DMS 273 (cell line): ENCODE results near the gene NPM1.

Experiments used
- DNase-seq: peaks from one replicate; lab custom pipeline; 2025; ENCODE audit not compliant: unreplicated experiment; lab: John Stamatoyannopoulos, UW

Gene NPM1

DNA sequence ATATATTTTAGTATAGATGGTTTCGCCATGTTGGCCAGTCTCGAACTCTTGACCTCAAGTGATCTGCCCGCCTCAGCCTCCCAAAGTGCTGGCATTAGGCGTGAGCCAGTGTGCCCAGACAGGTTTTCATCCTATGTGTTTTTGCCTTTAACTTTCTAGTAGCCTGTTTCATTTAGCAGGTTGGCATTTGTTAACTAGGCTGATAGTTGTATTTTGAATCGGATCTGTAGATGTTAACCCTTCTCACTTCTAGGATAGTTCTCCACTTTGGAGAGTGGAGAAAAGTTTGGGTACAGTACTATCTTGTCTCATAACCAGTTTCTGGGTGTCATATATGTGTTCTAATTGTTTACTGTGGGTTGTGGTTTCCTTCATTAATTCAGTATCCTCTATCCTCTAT lies 24.5 kb downstream of the NPM1 start:
- DNase-seq = peak; percentile 25

DNA sequence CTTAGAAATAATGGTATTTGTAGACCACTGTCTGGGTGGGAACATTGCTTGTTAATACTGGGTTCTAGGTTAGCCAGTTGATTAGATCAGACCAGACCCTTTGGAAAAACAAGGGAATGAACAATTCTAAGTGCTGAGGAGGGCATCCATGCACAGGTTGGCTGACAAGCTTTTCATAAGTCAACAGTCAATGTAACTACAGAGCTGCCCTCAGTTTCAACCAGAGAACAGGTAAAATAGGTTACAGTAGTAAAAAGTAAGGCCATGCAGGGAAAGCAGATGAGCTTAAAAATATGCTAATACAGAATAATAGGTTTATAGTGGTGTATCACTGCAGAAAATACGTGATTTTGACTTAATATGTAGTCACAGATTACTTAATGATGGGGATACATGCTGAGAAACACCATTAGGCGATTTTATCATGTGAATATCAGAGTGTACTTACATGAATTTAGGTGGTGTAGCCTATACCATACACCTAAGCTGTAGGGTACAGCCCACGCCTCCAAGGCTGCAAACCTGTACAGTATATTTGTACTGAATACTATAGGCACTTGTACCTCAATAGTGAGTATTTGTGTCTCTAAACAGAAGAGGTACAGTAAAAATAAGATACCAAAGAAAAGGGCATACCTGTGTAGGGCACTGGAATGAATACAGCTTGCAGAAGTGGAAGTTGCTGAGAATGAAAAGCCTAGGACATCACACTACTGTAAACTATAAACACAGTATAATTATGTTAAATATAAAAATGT lies 25.7 kb downstream of the NPM1 start:
- DNase-seq = peak; percentile 53

DNA sequence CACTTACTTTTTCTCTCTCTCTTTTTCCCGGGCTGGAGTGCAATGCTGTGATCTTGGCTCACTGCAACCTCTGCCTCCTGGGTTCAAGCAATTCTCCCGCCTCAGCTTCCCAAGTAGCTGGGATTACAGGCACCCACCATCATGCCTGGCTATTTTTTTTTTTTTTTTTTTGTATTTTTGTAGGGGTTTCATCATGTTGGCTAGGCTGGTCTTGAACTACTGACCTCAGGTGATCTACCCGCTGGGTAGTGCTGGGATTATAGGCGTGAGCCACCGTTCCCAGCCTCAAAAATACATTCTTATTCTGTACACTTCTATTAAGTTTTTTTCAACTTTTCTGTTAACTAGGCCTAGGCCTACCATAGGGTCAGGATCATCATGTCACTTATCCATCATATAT lies 26.3 kb downstream of the NPM1 start:
- peak; percentile 57 for DNase-seq

DNA sequence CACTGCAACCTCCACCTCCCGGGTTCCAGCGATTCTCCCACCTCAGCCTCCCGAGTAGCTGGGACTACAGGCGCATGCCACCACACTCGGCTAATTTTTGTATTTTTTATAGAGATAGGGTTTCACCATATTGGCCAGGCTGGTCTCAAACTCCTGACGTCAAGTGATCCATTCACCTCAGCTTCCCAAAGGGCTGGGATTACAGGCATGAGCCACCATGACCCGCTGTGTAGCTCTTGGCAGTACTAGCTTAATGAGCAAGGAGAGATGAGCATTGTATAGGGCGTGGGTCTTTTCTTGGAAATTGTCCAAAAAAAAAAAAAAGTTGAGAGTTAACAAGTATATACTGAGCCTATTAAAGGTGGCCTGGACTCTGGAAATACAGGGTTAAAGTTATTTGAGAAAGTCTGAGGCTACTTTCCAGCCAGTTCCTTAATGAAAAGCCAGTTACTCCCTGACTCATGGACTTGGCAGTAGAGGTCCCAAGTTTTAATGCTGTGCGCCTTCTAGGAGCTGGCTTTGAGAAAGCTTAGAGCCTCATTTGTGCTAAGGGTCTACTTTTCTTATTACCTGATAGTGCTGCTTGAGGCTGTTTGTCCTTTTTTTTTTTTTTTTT lies 27.6 kb downstream of the NPM1 start:
- peak; percentile 77 for DNase-seq

DNA sequence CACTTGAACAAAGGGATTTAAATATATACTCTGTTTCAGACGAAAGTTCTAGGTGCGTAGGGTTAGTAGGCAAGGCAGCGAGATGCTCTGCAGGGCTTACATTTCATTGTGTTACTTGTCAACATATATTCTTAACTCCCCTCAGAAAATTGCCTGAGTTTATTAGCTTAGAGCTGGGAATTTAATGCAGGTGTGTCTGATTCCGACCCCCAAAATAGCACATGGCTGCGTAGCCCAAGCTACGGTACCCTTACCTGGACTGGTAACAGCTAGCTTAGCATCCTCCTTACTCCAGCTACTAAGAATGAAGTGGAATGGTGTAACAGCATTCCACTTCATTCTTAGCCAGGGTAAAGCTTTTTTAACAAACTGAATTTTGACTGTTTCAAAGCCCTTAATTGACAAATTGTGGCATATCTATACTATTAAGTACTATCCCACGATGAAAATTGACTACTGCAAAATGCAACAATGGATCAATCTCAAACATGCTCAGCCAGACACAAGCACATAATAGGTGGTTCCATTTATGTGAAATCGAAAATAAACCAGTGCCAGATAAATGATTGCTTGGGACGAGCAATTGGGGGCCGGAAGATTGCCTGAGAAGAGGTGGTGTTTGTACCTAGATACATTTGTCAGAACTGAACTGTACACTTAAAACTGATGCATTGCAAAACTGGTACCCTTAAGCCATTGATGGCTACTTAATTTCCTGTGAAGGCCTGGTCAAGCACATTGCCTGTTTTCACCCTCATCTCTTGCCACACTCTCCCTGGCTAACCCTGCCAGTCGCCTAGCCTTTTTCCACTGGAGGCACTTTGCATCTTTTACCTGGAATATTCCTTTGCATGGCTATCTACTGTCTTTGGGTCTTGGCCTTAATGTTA lies 28.8 kb downstream of the NPM1 start:
- DNase-seq = peak; percentile 44

DNA sequence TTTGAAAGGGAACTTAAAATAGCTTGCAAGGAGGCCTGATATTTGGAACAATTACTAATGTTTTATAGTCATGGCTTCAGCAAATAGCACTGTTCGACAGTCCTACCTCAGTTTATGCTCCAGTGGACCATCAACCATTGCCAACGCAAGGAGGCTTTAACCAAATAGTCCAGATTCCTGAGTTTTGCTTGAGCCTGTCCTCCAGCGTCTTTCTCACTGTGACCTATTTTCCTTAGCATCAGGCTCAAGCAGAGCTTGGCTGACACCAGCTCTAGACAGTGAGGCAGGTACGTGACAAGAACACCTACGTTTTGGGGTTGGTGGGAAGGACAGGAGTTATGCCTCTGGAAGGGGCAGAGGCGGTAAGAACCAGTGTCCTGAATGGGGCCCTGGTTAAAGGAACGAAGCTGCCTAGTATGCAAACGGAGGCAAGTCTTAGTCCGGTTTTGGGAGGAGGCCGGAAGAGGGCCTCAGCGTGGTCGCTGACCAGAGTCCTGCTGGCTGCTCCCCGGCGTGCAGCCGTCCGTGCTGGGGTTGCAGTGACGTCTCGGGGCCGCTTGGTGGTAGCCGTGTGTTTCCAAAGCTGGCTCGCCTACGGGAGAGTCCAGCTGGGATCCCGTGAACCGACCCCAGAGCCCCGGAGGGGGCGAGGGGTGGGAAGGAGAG lies 30.8 kb downstream of the NPM1 start:
- DNase-seq = peak; percentile 87

DNA sequence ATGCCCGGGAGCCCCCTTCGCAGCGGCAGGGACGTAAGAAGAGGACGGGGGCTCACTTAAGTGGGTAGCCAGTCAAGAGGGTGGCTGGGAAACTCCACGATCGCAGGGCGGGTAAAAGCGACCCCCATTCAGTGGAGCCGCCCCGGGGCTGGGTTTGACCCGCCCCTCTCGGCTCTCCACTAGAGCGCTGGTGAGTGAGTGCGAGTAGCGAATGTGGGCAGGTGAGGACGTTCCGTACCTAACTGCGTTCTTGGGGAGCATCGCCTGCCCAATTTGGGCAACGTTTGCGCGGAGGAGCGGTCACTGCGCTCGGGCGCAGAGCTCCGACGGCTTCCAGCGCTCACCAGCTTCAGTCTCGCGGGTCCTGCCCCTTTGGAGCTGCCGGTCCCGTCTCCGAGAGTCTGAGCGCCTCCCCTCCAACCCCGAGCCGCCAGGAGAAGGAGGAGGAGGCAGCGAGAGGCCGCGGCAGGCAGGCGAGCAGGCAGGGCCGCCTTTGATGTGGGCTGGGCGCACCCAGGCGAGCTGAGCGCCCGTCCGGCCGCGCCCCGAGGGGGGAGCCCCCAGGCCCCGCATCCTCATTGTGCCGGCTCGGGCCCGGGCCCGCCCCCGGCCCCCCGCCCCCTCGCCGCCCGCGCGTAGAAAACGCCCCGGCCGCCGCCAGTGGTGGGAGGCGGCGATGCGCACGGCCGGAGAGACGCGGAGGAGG lies 31.5 kb downstream of the NPM1 start, which contains the start of gene FGF18:
Gene FGF18 (plus strand): TSS at position 666 of the 706 bp plus-strand sequence. CDS start 553 bp downstream, outside the sequence.
- DNase-seq = peak; percentile 87

DNA sequence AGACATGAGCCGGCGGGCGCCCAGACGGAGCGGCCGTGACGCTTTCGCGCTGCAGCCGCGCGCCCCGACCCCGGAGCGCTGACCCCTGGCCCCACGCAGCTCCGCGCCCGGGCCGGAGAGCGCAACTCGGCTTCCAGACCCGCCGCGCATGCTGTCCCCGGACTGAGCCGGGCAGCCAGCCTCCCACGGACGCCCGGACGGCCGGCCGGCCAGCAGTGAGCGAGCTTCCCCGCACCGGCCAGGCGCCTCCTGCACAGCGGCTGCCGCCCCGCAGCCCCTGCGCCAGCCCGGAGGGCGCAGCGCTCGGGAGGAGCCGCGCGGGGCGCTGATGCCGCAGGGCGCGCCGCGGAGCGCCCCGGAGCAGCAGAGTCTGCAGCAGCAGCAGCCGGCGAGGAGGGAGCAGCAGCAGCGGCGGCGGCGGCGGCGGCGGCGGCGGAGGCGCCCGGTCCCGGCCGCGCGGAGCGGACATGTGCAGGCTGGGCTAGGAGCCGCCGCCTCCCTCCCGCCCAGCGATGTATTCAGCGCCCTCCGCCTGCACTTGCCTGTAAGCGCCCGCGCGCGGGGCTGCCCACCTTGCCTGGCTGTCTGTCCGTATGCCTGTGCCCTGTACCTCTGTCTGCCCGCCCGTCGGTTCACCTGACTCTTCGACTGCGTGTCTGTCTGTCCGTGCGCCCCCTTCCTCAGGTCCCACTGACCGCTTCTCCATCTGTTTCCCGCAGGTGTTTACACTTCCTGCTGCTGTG lies 32.2 kb downstream of the NPM1 start:
- peak; percentile 81 for DNase-seq

DNA sequence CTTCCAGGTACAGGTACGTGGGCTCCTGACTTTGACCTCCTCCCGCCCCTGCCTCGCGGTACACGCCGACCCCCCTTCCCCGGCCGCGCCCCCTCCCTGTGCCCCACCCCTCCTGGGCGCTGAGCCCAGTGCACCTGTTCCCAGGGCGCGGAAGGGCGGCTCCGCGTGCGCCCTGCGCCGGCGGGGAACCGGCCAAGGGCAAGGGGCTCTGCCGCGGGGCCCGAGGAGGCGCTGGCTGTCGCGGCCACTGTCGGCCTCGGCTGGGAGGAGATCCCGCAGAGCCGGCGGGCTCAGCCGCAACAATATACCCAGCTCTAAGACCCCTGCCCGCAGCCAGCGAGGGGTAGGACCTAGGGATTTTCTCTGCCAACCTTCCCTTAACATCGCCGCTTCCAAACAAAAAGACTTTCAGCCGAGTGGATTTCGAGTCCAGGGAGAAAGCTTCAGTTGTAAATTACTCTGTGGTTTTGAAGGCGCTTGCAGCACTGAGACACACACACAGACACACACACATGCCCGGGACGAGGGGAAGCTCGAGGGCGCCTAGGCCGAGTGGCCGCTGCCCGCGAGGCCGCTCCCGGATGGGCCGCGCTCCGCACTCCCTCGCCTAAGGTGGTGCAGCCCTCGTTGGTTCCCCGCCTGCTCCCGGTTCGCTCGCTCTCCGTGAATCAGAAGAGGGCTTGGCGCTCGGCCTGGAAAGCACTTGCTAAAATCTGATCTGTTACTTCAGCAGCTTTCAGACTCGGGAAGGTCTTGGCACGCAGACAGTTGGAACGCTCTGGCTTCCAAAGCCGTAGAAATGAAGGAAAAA lies 33.0 kb downstream of the NPM1 start:
- peak; percentile 89 for DNase-seq

DNA sequence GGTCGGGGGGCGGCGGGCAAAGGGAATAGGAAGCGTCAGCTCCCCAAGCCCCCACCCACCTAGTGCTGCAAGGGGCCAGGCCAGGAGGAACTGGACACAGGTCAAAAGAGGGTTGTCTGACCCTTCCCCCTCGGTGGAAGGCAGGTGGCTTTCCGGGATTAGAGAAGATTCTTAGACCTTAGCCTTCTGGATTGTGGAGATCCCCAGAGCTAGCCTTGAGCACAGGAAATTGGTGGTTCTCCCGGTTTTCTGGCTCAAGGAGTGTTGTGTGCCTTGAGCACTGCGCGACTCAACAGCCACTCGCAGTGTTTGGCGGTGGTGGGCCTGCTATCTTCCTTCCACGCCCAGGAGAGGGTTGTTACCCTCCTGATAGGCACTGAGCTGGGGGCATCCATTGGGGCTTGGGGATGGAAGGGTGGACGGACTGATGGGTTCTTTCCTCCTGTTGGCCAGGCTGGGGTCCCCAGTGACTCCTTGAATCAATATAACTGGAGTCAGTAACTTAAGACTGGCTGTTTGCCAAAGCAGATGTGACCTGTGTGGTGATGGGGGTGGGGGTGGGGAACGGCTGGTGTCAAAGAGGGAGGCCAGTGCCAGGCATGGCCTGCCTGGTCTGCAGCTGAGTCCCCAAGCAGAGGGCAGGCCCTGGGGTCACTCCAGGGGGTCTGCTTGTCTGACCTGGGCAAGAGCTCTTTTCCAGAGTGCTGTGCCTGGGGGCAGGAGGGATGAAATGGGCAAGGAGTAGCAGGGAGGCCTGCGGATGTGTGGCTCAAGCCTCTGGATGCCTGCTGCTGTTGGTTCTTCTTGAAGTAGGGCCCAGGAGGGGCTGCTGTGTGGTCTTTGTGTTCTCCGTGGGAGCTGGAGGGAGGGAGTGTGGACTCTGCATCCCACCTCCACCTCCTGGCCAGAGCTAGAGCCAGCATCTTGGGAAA lies 33.9 kb downstream of the NPM1 start:
- peak; percentile 51 for DNase-seq

DNA sequence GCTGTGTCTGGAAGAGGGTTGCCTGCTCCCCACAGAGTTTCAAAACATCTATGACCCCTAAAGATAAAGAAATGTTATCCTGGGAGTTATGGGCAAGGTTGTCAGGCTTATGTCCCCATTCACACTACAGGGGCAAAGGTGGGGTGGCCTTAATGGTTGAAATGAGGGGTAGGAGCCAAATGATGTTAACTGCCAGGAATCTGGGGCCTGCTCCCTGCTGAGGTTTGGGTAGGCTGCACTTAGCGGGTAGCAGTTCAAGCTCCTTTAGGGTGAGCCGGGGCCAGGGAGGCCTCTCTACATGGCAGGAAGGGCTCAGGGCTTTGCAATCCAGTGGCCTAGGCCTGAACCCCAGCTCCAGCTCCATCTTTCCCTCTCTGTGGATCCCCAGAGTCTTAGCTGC lies 34.8 kb downstream of the NPM1 start:
- no peak for DNase-seq

DNA sequence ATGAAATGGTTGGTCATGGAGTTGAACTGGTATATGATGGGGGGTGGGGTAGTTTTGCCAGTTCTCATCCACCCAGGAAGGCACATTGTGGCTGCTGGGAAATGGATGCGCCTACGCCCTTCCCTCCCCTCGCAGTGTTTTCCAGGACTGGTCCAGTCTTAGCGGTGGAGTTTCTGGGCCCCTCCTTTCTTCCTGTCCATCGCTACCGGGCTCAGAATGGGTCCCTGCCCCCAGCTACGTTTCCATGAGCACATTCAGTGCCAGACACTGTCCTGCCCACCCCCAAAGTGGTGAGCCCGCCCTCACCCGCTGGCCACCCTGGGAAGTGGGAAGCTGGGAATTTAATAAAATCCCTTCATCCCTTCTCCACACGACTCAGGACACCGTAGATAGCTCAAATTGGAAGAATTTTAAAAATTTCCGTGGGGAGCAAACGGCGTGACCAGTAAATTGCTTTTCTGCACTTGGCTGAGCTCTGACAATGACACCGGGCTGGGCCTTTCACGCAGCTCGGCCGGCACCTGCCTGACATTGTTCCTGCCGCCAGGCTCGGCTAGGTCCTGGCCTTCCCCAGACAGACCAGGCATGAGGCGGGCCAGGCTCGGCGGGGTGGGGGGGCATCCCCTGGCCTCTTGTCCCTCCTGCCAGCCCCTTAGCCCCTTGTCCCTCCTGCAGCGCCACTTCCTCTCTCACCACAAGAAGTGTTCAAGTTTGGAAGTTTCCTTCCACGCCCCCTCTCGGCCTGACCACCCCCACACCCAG lies 35.4 kb downstream of the NPM1 start:
- DNase-seq = no peak

DNA sequence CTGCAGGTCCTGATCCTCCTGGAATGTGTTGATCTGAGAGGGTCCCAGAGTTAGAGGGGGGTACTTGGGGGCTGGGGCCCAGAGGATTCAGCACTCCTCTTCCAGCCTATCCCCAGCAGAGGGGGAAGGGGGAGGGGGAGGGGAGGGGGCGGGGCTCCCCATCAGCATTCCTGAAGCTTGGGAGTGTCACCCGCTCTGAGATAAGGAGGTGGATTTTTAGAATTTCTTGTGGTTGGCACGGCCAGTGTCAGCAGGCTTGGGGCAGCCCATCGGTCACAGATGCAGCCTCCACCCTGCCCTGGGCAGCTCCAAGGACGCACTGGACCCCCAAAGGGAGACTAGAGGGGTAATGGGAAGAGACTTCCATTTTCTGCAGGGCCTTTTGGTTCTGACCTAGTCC lies 37.1 kb downstream of the NPM1 start:
- no peak for DNase-seq

DNA sequence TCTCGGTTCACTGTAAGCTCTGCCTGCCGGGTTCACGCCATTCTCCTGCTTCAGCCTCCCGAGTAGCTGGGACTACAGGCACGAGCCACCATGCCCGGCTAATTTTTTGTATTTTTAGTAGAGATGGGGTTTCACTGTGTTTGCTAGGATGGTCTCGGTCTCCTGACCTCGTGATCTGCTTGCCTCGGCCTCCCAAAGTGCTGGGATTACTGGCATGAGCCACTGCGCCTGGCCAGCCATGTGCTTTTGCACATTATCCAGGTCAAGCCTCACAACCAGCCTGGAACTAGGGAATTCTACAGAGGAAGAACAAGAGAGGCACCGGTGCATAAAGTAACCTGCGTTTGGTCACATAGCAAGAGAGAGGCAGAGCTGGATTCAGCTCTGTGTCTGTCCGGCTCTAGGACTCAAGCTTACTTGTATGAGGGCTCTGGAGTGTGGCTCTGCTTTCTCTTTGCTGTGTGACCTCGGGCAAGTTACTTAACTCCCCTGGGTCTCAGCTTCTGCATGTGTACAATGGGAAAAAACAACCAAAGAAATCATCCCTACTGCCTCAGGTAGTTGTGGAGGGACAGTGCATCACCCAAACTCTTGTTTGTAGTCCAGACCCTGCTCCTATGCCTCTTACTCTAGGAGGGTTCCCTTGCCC lies 38.1 kb downstream of the NPM1 start:
- no peak for DNase-seq

DNA sequence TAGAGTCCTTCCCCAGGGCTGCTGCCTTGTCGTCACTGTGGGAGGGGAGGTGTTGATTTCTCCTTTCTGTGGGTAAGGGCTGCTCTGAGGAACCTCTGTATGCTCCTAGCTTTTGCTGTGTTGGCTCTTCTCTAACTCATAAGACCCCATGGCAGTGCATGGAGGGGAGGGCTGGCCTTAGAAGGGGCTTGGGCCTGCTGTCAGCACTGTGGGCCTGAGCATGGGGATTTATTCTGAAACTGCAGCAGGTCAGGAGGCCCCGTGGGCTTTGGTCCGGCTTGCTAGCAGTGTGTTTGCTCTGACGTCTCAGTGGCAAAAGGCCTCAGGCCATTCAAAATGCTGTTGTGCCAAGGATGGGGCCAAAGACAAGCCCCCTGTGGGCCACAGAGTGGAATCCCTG lies 38.6 kb downstream of the NPM1 start:
- DNase-seq = no peak

DNA sequence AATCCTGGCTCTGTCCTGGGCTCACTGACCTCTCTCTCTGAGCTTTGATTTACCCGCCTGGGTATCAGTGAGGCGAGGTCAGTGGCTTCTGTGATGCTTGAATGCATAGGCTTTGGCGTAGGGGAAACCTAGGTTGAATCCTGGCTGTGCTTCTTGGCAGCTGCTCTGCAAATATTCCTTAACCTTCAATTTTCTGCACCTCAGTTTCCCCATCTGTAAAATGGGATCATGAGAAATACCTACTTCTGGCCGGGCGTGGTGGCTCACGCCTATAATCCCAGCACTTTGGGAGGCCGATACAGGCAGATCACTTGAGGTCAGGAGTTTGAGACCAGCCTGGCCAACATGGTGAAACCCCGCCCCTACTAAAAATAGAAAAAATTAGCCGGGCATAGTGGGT lies 39.0 kb downstream of the NPM1 start:
- DNase-seq = no peak
